Progenitor cell of endocrine pancreas (in vitro differentiated cells): ENCODE results near the gene DLGAP1. TPM values are rescaled to one million over a fixed set of nuclear protein-coding genes. Genes with fewer than 3 reads are reported as not detected.

Source experiments
- DNase-seq: peaks from one replicate; pipeline ENCODE4 v3.0.0; 2021; ENCODE audit warnings: low spot score; ENCODE audit not compliant: unreplicated experiment
- H3K27ac Mint-ChIP-seq: 2 replicates; pipeline ENCODE4 v1.8.0; 2021; ENCODE audit warnings: mild to moderate bottlenecking, moderate library complexity, mixed read lengths
- H3K27me3 Mint-ChIP-seq: 2 replicates; pipeline ENCODE4 v1.8.0; 2021; ENCODE audit warnings: mixed read lengths
- H3K36me3 Mint-ChIP-seq: 2 replicates; pipeline ENCODE4 v1.8.0; 2022; ENCODE audit warnings: mixed read lengths; ENCODE audit not compliant: insufficient read depth
- H3K4me1 Mint-ChIP-seq: 2 replicates; pipeline ENCODE4 v1.8.0; 2021; ENCODE audit warnings: low read depth, mixed read lengths
- H3K4me3 Mint-ChIP-seq: 2 replicates; pipeline ENCODE4 v1.8.0; 2021; ENCODE audit warnings: low read depth, mild to moderate bottlenecking, moderate library complexity, mixed read lengths
- H3K9me3 Mint-ChIP-seq: 2 replicates; pipeline ENCODE4 v1.8.0; 2021; ENCODE audit warnings: low read depth, mixed read lengths
- total RNA-seq: library from RNA; stranded (reverse); gene quantifications from 2 replicates; pipeline ENCODE4 v1.2.1, GENCODE V29; 2021
- TF ChIP-seq, protein P1 (sequence below): fragments of 200-600 bp; sonication (generic); IDR thresholded peaks from one replicate; pipeline ENCODE4 v1.5.0; 2021; ENCODE audit warnings: antibody characterized with exemption, mild to moderate bottlenecking; ENCODE audit not compliant: unreplicated experiment

Gene DLGAP1
- total RNA-seq, 1 donor from 2014 or later = 16.7 TPM

GRCh38 chr18:3832025-3832638 is 623.0 kb downstream of the DLGAP1 start:
- Mint-ChIP-seq H3K27me3 (no peaks in the 10 kb centered on the region), H3K9me3 (peaks cover 2% of the 10 kb centered on the region), H3K27ac (no peak overlapping the region), H3K4me1 (peaks cover 2% of the 10 kb centered on the region), H3K4me3 (no peak overlapping the region), H3K36me3 (no peaks in the 10 kb centered on the region)
- TF ChIP-seq, protein P1, sequence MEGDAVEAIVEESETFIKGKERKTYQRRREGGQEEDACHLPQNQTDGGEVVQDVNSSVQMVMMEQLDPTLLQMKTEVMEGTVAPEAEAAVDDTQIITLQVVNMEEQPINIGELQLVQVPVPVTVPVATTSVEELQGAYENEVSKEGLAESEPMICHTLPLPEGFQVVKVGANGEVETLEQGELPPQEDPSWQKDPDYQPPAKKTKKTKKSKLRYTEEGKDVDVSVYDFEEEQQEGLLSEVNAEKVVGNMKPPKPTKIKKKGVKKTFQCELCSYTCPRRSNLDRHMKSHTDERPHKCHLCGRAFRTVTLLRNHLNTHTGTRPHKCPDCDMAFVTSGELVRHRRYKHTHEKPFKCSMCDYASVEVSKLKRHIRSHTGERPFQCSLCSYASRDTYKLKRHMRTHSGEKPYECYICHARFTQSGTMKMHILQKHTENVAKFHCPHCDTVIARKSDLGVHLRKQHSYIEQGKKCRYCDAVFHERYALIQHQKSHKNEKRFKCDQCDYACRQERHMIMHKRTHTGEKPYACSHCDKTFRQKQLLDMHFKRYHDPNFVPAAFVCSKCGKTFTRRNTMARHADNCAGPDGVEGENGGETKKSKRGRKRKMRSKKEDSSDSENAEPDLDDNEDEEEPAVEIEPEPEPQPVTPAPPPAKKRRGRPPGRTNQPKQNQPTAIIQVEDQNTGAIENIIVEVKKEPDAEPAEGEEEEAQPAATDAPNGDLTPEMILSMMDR = no peak
- DNase-seq = no peak

DNA sequence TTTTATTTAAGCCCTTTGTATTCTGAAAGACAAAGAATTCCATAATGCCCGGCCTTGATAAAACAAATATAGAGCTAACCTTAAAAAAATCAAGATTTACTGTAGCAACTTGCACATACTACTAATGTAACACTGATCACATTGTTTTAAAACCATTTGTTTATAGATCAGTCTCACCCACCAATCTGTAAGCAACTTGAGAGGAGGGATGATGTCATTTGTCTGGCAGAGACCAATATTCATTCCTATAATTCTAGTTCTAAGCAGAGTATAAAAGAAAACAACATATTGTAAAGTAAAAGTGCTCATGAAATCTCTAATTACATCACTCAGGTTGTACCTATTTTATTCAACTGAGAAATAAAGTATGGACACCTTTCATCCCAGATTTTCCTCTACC is 624.5 kb downstream of the DLGAP1 start:
- TF ChIP-seq, protein P1 = no peak
- Mint-ChIP-seq H3K36me3 (no peaks in the 10 kb centered on the region), H3K27me3 (no peaks in the 10 kb centered on the region), H3K9me3 (peaks cover 2% of the 10 kb centered on the region), H3K4me3 (no peak overlapping the region), H3K4me1 (no peaks in the 10 kb centered on the region), H3K27ac (no peak overlapping the region)
- DNase-seq = no peak

- Mint-ChIP-seq H3K27ac (no peak overlapping the region), H3K4me1 (no peaks in the 10 kb centered on the region), H3K36me3 (no peaks in the 10 kb centered on the region), H3K27me3 (no peaks in the 10 kb centered on the region), H3K4me3 (no peak overlapping the region), H3K9me3 (no peaks in the 10 kb centered on the region)
- DNase-seq = no peak
- TF ChIP-seq, protein P1 = no peak
Measured at GRCh38 chr18:3827236-3827845, 627.8 kb downstream of the DLGAP1 start.

DNA sequence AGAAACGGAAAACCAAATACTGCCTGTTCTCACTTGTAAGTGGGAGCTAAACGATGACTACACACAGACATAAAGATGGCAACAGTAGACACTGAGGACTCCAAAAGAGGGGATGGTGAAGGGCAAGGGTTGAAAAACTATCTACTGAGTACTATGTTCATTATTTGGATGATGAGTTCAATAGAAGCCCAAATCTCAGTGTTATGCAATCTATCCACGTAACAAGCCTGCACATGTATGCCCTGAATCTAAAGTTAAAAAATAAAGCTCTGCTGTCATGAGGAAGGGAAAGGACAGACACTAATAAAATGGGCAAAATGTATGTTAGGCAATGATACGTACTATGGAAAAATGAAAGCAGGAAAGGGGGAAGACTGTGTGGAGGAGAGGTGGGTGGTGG is 629.1 kb downstream of the DLGAP1 start:
- Mint-ChIP-seq H3K36me3 (no peaks in the 10 kb centered on the region), H3K4me1 (peaks cover 11% of the 10 kb centered on the region), H3K27ac (no peak overlapping the region), H3K9me3 (no peaks in the 10 kb centered on the region), H3K27me3 (no peaks in the 10 kb centered on the region), H3K4me3 (no peak overlapping the region)
- no peak for DNase-seq
- TF ChIP-seq, protein P1 = no peak

GRCh38 chr18:3824101-3824500 is 631.0 kb downstream of the DLGAP1 start:
- TF ChIP-seq, protein P1 = no peak

More at GRCh38 chr18:3824101-3824500, 631.0 kb downstream of the DLGAP1 start:
- Mint-ChIP-seq H3K27ac (no peak overlapping the region), H3K36me3 (no peaks in the 10 kb centered on the region), H3K27me3 (no peaks in the 10 kb centered on the region), H3K9me3 (no peaks in the 10 kb centered on the region), H3K4me1 (peaks cover 19% of the 10 kb centered on the region), H3K4me3 (no peak overlapping the region)
- no peak for DNase-seq
